GM12891 (cell line): Measurements from ENCODE around the gene PTPRN2.

Experiments used
- POLR2A ChIP-seq: IDR thresholded peaks from 2 replicates; pipeline ENCODE4 v1.6.1; 2011; ENCODE audit warnings: low read depth, low read length, control low read depth
- POLR2AphosphoS5 ChIP-seq: IDR thresholded peaks from 2 replicates; pipeline ENCODE4 v1.6.1; 2011; ENCODE audit warnings: low read depth, low read length, control low read depth

DNA sequence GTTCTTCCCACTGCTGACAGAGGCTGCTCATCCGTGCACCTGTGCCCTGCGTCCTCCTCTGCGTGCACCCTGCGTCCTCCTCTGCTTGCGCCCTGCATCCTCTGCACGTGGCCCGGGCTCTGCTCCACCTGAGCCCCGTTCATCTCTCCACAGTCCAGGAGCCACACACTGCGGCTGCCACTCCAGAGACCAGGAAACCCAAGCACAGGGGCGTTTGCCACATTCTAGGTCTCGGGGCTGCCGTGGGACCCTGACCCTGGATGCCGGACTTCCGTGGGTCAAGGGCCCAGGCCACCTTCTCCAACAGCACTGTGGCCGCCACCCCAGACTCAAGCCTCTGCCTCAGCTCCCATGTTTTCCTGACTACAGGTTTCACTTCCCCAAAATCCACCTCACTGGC, 460.4 kb downstream of the PTPRN2 start:
- TF ChIP-seq POLR2A, result no peak
- TF ChIP-seq POLR2AphosphoS5, result no peak
